Right forelimb (tissue), 1 donor: ENCODE results near the gene CSDE1.

Experiments used
- DNase-seq: peaks from one replicate; pipeline ENCODE4 v3.0.0-alpha.2; 2018

Gene CSDE1

DNA sequence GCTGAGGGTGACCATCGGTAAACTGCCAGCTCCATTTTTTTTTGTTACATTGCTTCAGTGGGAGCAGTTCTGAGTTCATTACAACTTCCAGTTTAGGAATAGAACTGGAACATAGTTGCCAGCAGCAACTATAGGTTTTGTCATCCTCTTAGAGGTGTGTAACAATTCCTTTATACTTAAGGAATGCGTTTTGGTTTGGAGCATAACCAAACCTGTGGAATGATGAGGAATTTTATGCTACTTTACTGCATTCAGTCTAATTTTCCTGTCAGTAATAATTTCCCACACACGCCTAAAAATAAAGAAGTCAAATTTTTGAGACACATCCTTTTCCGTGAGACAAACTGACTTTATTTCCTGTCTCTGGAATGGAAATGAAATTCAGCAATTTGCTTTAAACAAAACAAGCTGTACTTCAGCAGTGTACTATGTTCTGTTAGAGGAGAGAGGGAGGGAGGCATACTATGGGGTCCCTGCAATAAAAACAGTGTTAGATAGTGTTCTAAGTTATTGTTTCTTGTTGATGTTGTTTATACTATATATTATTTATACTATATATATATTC lies 57.7 kb downstream of the CSDE1 start:
- no peak for DNase-seq

DNA sequence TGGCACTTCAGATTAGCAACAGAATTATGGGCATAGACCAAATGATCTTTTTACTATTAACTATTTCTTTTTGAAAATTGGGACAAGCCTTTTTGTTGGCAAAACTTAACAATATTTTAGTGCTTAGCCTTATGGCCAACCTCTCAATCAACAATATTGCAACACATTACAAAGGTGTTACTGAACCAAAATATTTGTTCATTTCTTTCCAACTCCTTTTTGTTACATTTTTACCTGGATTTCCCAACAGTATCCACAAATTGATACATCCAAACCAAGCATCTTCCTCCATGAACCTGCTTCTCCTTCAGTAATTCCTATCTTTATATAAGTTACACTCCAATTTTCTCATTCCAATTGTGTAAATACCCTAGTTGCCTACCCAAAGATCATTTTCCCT lies 61.0 kb downstream of the CSDE1 start:
- no peak for DNase-seq

GRCh38 chr1:114695430-114696058 lies 62.2 kb downstream of the CSDE1 start, which contains the start of gene AMPD1:
TSS of gene AMPD1 (minus strand) at chr1:114695546. CDS start at chr1:114695471, 75 bp downstream.
- DNase-seq = no peak

DNA sequence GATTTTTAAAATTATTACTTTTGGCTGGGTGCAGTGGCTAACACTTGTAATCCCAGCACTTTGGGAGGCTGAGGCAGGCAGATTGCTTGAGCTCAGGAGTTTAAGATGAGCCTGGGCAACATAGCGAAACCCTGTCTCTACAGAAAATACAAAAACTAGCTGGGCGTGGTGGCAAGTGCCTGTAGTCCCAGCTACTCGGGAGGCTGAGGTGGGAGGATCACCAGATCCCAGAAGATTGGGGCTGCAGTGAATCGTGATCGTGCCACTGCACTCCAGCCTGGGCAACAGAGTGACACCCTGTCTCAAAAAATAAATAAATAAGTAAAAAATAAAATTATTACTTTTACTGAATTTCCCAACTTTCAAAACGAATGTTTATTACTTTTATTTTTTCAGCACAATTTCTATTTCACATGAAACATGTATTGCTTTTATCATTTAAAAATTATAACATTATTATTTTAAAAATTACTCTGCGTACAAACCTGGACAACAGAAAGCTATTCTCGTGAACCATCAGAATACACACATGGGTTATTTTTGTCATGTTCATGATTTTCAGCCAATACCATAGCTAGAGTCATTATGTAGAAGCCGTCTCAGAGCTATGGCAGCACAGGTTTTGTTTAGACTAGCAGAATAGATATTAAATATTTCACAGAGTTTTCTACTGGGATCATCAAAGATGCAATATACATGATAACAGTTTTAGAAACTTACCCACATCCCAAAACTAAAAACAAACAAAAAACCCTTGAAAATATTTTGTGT lies 63.1 kb downstream of the CSDE1 start:
- no peak for DNase-seq

GRCh38 chr1:114692947-114693346 lies 64.8 kb downstream of the CSDE1 start:
- DNase-seq = no peak

DNA sequence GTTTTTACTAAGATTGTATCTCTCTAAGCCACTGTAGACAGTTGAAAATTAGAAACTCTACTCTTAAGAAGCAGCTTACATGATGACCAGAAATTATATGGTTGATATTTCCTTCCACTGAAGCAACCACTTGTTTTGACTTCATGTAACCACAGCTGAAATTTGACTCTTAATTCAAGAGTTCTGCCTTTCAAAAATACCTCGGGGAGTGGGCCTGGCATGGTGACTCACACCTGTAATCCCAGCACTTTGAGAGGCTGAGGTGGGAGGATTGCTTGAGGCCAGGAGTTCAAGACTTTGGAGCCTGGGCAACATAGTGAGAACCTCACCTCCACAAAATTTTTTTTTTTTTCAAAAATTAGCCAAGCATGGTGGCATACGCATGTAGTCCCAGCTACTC lies 66.7 kb downstream of the CSDE1 start:
- no peak for DNase-seq

DNA sequence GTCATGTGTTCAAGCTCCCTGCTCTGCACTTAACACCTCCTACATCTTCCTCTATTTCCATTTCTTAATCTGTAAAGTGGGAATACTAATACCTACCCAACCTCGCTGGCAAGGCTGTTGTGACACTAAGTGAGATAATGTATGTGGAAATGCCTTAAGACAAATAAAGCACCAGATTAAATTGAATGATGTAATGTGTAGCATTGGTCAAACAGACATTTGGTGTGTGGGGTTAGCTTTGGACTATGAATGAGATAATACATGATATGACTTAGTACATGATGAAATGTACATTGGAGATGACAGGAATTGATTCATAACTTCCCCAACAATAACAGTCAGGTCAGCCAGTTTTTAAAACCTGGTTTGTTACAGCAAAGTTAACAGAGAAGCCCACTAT lies 67.6 kb downstream of the CSDE1 start:
- DNase-seq = no peak

GRCh38 chr1:114688526-114688925 lies 69.3 kb downstream of the CSDE1 start:
- no peak for DNase-seq

DNA sequence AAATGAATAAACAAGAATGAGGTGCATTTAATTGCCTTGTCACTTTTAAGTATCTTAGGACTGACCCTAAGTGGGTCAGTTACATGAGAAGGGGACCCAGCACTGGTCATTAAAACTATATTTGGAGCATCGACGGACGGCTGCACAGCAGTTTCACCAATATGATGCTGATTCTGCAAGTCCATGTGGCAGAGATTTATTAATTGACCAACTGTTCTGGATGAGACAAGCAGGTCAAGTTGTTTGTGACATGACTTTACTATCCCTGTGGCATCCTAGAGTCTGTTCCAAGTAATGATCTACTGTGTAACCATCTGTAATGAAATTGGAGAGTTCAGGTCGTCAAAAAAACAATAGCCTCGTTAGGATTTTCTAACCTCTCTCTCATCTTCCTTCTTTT lies 71.9 kb downstream of the CSDE1 start:
- DNase-seq = no peak

DNA sequence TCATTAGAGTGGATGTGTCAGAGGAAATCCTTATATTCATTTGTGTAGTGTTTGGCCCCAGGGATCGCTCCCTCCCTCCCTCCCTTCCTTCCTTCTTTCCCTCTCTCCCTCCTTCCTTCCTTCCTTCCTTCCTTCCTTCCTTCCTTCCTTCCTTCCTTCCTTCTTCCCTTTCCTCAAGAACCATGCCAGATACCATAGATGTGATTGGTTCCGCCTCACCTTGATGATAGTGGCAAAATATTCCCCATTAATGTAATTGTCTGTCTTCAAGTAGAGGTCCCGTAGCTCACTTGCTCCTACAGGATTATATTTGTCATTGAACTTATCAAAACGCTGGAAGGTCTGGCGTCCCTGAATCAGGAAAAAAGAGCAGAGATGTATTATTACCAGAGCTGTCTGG lies 80.1 kb downstream of the CSDE1 start:
- no peak for DNase-seq

- DNase-seq = no peak
These were observed 81.7 kb downstream of the CSDE1 start for GRCh38 chr1:114676115-114676514.

- no peak for DNase-seq
These were observed 85.9 kb downstream of the CSDE1 start for GRCh38 chr1:114671939-114672275.

- DNase-seq = no peak
These were observed 86.5 kb downstream of the CSDE1 start for GRCh38 chr1:114671011-114671938.

- peak; percentile 96 for DNase-seq
These were observed 87.4 kb downstream of the CSDE1 start for GRCh38 chr1:114670083-114671010.

DNA sequence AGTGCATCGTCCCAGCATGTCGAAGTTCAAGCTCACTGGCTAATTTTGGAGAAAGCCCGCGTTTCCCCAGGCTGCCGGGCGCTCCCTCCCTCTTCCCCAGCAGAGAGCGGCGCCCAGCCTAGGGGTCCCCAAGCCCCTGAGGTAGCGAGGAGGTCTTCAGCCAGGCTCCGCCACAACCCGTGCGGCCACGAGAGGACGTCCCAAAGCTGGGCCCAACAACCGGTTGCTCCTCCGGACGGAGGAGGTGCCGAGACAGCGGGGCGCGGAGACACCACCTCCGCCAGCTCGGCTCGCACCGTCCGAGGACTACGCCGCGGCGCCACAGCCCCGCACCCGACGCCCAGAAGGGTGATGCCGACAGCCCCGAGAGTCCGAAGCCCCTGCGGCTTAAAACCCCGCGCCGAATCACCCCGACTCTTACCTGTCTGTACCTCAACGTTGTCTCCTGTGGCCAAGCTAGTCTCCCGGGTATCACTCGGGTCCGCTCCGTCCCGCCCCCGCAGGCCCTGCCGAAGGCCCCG lies 88.2 kb downstream of the CSDE1 start, which contains the start of gene DENND2C:
Gene DENND2C (minus strand): TSS at position 488 of the 521 bp plus-strand sequence. CDS start 44,065 bp downstream, outside the sequence.
- no peak for DNase-seq

DNA sequence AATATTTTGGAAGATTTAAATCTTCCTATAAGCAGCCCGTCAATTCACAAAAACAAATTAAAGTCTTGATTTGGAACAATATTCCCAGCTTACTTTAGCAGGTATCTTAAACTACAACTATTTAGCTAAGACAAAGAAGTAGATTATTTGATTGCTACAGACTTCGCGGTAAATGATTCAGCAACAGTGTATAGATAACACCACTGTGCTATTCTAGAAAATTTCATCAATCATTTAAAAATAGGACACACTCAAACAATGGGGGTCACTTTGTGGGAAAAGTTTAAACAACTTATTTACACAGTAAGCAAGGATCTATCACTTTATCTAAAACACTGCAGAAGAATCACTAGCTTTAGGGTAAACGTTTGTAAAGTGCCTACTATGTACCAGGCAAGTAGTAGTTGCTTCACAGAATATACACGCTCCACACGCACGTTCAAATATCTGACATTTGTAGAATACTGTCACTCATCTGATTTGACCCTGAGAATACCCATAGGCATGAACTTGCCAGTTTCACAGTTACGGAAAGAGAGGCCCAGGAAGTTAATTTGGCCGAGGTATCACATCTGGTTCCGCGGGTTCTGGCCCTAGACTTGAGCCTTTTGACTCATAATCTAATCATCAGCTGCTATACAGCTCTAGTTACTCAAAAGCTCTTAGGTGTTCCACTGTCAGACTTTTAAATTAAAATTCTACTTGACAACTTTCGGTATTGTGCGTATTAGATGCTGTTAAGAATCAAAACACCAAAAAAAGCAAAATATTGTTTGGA lies 88.8 kb downstream of the CSDE1 start:
- no peak for DNase-seq

GRCh38 chr1:114668373-114668772 lies 89.4 kb downstream of the CSDE1 start:
- no peak for DNase-seq

- no peak for DNase-seq
These were observed 90.8 kb downstream of the CSDE1 start for GRCh38 chr1:114666954-114667353.
